GM19240 (cell line): ENCODE results near the gene HMBS.

Source experiments
- DNase-seq: peaks from one replicate; pipeline ENCODE4 v3.0.0; 2011; ENCODE audit warnings: low spot score; ENCODE audit not compliant: insufficient read length

Gene HMBS

DNA sequence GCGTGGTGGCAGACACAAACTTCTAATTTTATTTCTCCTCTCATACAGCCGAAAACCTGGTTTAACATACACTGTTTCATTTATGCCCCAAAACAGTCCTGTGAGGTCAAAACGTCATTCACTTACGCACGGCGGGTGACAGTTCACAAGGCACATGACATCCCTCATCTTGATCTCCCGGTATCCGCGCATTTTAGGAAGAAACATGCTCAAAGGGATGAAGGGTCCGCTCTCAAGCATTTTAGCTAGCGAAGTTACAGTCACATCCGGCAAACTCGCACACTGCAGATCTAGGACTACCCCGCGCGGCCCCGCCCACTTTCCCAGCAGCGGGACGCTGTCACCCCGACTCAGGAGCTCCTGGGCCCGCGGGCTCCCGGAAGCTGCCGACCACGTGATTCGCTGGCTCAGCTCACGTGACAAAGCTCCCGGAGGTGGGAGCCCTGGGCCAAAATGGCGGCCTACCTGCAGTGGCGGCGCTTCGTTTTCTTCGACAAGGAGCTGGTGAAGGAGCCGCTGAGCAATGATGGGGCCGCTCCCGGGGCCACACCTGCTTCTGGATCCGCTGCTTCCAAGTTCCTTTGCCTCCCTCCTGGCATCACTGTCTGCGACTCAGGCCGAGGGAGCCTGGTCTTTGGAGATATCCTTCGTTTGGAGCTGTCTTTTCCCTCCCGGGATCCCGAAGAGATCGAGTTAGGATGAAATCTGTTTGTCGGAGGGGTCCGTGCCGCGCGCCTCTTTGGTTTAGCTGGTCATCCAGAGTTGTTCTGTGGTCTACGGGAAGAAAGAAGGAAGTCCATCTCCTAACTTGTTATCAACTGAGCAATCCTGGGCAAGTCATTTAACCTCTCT, 17.1 kb upstream of the HMBS start, which contains the start of gene VPS11:
Gene VPS11 (plus strand): TSS at position 448 of the 852 bp plus-strand sequence. CDS start 6 bp downstream, at position 454.
- DNase-seq = peak; percentile 100

DNA sequence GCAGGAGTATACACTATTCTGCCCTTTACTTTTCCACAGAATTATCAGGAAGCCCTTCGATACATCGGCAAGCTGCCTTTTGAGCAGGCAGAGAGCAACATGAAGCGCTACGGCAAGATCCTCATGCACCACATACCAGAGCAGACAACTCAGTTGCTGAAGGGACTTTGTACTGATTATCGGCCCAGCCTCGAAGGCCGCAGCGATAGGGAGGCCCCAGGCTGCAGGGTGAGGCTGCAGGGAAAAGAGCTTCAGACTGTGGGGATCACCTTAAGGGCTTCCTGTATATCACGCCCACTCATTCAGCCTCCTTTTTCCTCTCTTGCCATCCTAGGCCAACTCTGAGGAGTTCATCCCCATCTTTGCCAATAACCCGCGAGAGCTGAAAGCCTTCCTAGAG, 6.8 kb upstream of the HMBS start:
- no peak for DNase-seq

DNA sequence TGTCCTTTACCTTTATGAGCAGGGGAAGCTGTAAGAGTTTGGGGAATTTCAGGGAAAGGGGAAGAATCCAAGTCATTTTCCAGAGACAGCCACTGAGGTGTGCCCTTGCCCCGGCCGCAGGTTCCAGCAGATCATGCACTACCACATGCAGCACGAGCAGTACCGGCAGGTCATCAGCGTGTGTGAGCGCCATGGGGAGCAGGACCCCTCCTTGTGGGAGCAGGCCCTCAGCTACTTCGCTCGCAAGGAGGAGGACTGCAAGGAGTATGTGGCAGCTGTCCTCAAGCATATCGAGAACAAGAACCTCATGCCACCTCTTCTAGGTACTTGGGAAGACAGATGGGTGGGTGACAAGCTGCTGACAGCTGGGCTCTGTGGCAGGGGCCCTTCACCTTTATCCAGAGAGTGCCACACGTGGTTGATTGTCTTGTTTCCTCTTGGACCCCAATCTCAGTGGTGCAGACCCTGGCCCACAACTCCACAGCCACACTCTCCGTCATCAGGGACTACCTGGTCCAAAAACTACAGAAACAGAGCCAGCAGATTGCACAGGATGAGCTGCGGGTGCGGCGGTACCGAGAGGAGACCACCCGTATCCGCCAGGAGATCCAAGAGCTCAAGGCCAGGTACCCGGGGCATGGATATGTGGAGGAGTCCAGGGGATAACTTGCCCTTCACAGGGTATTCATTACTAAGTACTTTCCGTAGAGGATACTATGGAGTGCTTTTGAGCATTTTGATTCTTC, 5.8 kb upstream of the HMBS start:
- DNase-seq = no peak

DNA sequence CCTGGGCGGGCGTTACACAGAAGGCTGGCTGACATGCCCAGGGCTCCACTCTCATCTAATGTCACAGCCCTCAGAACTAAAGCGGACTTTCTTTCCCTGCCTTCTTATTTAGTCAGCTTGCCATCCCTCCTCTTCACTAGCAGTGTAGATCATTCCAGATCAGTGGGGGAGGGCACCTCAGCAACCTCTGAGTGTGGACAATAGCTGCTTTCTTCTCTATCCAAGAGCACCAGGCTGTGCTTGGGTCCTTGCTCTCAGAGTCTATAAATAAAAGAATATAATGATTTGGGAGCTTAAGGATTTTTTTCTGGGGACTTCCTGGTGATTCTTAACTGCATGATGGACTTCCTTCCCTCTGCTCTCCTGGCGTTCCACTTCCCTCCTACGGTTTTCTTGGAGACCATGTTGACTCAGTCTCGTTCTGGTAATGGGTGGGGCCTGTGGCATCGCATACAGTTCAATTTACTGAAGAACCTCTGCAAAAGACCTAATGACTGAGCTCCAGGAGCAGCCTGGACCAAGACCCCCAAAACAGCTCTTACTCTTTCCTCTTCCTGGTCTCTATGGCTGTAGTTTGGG, 2.9 kb upstream of the HMBS start:
- no peak for DNase-seq

DNA sequence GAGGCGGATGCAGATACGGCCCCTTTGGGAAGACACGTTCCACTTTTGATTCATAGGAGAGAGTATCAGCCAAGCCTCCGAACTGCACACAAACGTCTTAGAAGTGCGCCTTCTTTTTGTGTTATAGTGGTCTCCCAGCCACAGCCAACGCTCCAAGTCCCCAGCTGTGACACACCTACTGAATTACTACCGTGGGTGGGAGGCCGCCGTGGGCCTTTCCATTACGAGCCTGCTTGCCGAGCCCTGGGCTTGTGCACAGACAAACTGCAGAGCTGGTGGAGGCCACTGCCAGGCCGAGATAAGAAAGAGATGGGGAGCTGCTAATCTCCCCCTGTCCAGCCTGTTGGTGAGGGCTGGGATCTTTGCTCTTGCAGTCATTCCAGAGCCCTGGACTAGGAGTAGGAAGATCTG, 761 bp downstream of the HMBS start:
- DNase-seq = no peak

DNA sequence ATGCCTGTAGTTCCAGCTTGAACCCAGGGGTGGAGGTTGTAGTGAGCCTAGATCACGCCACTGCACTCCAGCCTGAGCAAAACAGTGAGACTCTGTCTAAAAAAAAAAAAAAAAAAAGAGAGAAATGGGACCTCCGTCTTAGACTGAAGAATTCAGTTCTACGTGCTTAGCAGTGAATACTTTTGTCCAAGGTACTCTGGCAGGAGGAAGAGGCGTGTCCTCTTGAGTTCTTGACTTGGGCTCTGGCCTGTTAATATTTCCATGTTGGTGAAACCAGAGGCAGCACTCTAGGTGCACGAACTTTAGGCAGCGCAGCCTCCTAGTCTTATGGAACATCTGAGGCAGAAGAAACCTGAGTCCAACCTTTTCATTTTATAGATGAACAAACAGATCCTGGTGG, 2.4 kb downstream of the HMBS start:
- no peak for DNase-seq

DNA sequence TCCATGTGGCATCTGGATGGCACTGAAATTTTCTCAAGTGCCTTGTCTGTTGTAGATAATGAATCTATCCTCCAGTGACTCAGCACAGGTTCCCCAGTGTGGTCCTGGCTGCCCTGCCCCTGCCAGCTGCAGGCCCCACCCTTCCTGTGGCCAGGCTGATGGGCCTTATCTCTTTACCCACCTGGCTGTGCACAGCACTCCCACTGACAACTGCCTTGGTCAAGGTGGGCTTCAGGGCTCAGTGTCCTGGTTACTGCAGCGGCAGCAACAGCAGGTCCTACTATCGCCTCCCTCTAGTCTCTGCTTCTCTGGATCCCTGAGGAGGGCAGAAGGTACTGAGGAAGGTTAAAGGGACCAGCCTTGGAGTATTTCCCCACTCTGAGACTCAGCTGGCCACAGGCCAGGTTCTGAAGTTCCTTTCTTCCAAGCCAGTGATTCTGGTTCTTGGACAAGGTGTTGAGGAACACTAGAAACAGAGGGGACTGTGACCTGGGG, 3.1 kb downstream of the HMBS start:
- no peak for DNase-seq

DNA sequence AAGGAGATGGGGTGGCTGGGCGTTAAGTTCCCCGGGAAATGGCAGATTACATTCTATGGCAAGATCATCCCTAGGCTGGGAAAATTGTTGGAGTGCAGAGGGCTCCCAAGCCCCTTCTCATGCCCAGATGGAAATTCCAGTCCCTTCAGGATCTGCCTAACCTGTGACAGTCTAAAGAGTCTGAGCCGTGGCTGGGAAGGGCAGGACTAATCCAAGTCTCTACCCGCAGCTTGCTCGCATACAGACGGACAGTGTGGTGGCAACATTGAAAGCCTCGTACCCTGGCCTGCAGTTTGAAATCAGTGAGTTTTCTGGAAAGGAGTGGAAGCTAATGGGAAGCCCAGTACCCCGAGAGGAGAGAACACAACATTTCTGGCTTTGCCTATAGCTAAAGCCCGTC, 3.7 kb downstream of the HMBS start:
- no peak for DNase-seq

DNA sequence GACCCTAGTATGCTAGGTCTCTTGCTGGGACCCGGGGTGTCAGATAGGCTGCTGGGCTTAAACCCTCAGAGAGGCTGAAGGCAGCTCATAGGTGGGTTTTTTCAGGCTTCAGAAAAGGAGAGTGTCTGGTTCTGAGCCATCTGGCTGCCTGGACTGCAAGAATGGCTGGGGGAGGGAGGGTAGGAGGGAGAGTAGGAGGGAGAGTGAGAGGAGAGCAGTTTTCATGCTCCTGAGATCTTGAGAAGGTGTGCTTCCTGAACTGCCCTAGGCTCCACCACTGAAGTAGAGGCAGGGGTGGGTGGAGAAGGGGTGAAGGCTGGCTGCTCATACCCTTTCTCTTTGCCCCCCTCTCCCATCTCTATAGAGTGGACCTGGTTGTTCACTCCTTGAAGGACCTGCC, 4.6 kb downstream of the HMBS start:
- no peak for DNase-seq

DNA sequence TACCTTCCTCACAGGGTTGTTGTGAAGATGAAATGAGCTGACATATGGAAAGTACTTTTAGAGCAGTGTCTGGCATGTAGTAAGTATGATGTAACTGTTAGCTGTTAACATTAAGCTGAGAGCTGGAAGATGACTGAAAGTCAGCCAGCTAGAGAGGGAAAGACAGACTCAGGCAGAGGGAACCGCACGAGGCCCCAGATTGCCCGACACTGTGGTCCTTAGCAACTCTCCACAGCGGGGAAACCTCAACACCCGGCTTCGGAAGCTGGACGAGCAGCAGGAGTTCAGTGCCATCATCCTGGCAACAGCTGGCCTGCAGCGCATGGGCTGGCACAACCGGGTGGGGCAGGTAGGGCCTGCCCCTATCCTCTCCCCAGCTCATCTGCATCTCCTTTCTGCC, 6.5 kb downstream of the HMBS start:
- DNase-seq = no peak

DNA sequence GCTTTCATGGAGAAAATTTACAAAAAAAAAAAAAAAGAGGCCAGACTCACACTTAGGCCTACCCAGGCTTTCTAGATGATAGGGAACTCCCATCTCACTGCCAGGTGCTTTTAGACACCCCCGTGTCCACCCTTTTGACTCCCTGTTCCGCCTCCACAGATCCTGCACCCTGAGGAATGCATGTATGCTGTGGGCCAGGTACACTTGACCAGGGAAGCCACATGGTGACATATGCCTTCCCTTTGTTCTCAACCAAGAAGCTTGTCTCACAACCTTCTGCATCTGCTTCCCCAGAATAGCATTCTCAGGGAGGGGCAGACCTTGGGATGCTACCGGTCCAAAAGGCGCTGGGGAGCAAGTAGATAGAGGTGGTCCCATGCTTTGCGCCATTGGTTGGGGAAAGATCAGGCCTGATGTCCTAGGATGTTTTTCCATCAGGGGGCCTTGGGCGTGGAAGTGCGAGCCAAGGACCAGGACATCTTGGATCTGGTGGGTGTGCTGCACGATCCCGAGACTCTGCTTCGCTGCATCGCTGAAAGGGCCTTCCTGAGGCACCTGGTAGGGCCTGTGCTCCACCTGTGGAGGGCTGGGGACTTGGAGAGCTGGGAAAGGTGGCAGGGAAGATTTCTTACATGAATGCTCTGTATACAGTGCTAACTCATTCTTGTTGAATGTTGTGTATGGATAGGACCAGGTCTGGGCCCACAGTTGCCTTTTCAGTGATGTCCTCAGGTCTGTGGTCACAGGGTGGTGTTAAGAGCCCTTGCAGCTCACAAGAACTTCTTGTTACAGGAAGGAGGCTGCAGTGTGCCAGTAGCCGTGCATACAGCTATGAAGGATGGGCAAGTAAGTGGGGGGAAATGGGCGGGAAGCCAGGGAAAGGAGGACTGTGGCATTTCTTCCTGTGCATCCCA, 7.5 kb downstream of the HMBS start:
- DNase-seq = no peak

DNA sequence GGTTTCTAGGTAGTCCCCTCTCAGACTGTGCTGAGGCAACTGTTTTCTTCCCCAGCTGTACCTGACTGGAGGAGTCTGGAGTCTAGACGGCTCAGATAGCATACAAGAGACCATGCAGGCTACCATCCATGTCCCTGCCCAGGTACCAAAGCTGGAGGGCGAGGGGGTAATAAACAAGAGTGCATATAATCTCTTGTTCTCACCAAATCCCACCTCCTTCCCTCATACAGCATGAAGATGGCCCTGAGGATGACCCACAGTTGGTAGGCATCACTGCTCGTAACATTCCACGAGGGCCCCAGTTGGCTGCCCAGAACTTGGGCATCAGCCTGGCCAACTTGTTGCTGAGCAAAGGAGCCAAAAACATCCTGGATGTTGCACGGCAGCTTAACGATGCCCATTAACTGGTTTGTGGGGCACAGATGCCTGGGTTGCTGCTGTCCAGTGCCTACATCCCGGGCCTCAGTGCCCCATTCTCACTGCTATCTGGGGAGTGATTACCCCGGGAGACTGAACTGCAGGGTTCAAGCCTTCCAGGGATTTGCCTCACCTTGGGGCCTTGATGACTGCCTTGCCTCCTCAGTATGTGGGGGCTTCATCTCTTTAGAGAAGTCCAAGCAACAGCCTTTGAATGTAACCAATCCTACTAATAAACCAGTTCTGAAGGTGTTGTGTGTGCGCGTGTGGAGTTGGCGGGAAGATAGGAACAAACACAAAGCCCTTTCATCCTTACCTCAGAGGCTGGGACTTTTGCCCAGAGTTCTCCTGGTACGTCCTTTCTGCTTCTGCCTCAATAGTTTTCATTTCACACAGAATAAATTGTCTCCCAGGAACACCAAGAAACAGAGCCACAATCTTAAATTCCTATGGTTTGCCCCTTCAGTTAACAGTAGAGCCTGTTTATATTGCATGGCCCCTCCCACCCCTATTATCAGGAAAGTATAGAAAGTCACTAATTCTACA, 8.5 kb downstream of the HMBS start:
- DNase-seq = no peak

DNA sequence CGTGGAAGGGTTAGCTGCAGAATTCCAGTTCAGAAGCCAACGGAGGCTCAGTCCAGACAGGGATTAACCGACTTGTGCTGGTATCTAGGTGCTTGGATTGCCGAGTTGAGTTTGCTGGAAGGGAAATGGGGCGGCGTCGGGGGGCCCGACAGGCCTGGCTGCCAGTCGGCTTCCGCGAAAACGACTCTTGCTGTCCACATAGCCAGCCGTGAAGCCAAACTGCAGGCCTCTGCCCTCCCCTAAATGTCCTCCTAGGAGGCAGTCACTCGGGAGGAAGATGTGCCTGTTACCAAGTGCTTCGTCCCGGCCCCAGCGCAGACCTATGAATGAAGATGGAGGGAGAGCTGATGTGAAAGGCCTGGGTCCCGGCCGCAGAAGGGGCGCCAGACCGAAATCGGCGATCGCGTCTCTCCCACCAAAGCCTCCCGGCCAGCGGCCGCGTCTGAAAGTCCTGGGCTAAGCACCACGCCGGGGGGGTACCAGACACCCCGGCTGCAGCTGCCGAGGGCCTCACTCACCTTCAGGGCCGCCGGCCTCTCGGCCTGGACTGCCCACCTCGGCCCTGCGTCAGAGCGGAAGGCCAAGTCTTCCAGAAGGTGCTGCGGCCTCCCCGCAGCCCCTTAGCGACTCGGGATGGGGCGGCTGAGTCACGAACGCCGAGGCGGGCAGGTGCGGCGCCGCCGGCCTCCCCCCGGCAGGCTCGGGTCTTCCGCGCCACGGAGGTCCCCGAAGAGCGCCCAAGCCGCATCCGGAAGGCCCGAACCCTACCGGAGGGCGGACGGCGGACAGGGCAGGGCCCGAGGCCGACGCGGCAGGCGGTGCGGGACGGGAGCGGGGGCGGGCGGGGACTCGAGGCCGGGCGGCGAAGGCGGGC, 9.5 kb downstream of the HMBS start:
- DNase-seq = no peak

DNA sequence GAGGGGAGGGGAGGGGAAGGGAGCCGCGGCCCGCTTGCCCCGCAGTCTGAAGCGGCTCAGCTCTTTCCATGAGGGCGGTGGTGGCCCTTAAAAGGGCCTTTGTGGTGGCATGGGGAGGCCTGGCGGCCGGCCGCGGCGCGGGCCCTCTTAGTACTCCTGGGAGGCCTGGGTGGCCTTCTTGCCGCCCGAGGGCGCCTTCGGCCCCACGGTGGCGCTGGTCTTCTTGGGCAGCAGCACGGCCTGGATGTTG, 10.1 kb downstream of the HMBS start:
- DNase-seq = no peak

DNA sequence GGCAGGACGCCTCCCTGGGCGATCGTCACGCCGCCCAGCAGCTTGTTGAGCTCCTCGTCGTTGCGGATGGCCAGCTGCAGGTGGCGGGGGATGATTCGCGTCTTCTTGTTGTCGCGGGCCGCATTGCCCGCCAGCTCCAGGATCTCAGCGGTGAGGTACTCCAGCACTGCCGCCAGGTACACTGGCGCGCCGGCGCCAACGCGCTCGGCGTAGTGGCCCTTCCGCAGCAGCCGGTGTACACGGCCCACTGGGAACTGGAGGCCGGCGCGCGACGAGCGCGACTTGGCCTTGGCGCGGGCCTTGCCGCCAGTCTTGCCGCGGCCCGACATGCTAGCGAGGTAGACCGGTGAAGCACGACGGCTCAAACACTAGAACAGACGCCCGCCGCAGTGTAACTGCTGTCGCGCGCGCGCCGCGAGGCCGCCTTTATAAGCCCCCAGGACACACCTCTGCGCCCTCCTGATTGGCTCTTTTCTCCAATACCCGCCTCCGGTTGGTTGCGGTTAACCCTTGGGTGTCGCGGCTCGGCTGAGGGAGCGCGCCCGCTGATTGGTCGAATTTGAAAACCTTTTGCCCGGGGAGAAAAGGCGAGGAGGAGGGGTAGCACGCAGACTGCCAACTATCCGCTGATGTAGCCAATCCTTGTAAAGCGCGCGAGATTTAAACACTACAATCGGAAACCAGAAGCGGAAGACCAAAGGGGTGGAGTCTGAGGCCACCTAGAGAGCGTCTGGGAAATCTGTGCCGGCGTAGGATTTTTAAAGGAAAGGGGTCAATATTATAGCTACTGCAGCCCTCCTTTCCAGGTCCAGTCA, 10.6 kb downstream of the HMBS start:
- peak; percentile 95 for DNase-seq

DNA sequence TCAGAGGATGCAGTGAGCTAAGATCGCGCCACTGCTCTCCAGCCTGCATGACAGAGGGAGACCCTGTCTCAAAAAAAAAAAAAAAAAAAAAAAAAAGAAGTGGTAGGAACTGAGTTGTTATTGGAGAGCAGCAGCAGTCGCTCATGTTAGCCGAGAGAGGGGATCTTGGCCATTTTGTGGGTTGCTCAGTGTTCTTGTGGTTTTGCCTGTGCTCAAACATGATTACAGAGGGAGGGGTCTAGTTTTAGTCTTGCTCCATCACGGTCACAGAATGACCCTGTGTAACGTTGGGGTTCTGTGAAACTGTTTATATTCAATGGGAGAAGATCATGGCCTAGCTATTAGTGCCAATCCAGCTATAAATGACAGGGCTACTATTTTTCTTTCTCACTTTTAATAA, 15.0 kb downstream of the HMBS start:
- DNase-seq = no peak

DNA sequence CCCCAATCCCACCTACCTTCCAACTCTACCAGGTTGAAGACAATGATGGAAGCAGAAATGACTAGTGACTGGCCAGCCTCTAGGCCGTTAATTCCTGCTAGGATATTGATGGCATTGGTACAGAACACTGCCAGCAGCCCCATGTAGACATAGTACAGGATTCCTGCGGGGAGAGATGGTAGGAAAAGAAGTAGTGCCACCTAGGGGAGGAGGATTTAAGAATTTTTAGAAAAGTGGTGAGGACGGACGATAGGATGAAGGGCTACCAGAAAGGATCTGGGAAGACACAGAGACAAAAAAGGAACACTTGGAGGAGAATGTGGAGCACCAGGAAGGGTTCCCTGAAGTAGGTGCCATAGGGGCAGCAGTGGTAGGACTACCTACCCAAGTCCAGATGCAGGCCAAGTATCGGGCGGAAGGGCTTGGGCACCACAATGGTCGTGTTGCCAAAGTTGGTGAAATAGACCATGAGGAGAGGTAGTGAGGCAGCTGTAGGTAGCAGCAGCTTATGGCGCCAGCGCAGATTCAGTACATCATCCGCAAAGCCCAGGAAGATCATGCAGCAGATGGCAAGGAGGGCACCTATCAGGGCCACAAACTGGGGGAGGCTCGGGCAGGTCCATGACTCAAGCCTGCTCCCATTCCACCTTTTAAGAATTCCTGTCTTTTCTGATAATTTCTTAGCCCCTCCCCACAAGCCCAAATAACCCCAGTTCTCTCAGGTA, 15.7 kb downstream of the HMBS start:
- no peak for DNase-seq
